Inferior parietal cortex (tissue), 1 donor: ENCODE results near the gene CC2D2A.
"Not testable (repeated sequence)": the region's sequence is repeated elsewhere in the genome, so short reads cannot be mapped to it uniquely, and the experiment has no call there.

Experiments
- DNase-seq: peaks from one replicate; pipeline ENCODE4 v3.0.0-alpha.2; 2016; ENCODE audit errors: extremely low spot score

Gene CC2D2A

GRCh38 chr4:15516494-15516893, 46.8 kb downstream of the CC2D2A start:
- no peak for DNase-seq

- DNase-seq = not testable (repeated sequence)
These were observed 48.0 kb downstream of the CC2D2A start for GRCh38 chr4:15517681-15518080.

- DNase-seq = no peak
These were observed 51.9 kb downstream of the CC2D2A start for GRCh38 chr4:15521442-15522039.

- no peak for DNase-seq
These were observed 55.4 kb downstream of the CC2D2A start for GRCh38 chr4:15525080-15525479.

- no peak for DNase-seq
These were observed 57.4 kb downstream of the CC2D2A start for GRCh38 chr4:15526924-15527592.

- no peak for DNase-seq
These were observed 62.1 kb downstream of the CC2D2A start for GRCh38 chr4:15531792-15532191.

- DNase-seq = no peak
These were observed 64.1 kb downstream of the CC2D2A start for GRCh38 chr4:15533817-15534216.

- DNase-seq = no peak
These were observed 65.9 kb downstream of the CC2D2A start for GRCh38 chr4:15535599-15535998.

GRCh38 chr4:15536552-15537499, 67.1 kb downstream of the CC2D2A start:
- no peak for DNase-seq

GRCh38 chr4:15541941-15542340, 72.3 kb downstream of the CC2D2A start:
- DNase-seq = no peak

- DNase-seq = no peak
These were observed 73.1 kb downstream of the CC2D2A start for GRCh38 chr4:15542760-15543159.

GRCh38 chr4:15543537-15544247, 74.0 kb downstream of the CC2D2A start:
- DNase-seq = no peak

- no peak for DNase-seq
These were observed 74.6 kb downstream of the CC2D2A start for GRCh38 chr4:15544248-15544729.

- no peak for DNase-seq
These were observed 75.7 kb downstream of the CC2D2A start for GRCh38 chr4:15545371-15545770.

GRCh38 chr4:15547392-15547791, 77.7 kb downstream of the CC2D2A start:
- DNase-seq = no peak

GRCh38 chr4:15550491-15550890, 80.8 kb downstream of the CC2D2A start:
- DNase-seq = no peak

- DNase-seq = no peak
These were observed 82.2 kb downstream of the CC2D2A start for GRCh38 chr4:15551740-15552446.

GRCh38 chr4:15552557-15553362, 83.1 kb downstream of the CC2D2A start:
- no peak for DNase-seq

GRCh38 chr4:15556511-15557092, 86.9 kb downstream of the CC2D2A start:
- no peak for DNase-seq
